D721Med (cell line): ENCODE measurements around the gene EDA.

Experiments
- DNase-seq: peaks from one replicate; pipeline ENCODE4 v3.0.0; 2011; ENCODE audit warnings: low spot score; ENCODE audit not compliant: insufficient read length
- FAIRE-seq: peaks from 2 replicates; lab custom pipeline; 2011; peaks lifted over from hg19 to GRCh38; lab: Jason Lieb, UNC
- TF ChIP-seq, protein P1 (sequence below): IDR thresholded peaks from 2 replicates; pipeline ENCODE4 v1.5.1; 2012; ENCODE audit warnings: mild to moderate bottlenecking, control low read depth; ENCODE audit not compliant: insufficient read depth; ENCODE audit errors: missing control alignments

The EDA gene

DNA sequence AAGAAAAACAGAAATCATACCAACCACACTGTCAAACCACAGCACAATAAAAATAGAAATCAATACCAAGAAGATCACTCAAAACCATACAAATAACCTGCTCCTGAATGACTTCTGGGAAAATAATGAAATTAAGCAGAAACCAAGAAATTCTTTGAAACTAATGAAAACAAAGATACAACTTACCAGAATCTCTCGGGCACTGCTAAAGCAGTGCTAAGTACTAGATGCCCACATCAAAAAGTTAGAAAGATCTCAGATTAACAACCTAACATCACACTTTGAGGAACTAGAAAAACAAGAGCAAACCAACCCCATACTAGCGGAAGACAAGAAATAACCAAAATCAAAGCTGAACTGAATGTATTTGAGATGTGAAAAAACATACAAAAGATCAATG, 400.6 kb downstream of the EDA start:
- TF ChIP-seq, protein P1, sequence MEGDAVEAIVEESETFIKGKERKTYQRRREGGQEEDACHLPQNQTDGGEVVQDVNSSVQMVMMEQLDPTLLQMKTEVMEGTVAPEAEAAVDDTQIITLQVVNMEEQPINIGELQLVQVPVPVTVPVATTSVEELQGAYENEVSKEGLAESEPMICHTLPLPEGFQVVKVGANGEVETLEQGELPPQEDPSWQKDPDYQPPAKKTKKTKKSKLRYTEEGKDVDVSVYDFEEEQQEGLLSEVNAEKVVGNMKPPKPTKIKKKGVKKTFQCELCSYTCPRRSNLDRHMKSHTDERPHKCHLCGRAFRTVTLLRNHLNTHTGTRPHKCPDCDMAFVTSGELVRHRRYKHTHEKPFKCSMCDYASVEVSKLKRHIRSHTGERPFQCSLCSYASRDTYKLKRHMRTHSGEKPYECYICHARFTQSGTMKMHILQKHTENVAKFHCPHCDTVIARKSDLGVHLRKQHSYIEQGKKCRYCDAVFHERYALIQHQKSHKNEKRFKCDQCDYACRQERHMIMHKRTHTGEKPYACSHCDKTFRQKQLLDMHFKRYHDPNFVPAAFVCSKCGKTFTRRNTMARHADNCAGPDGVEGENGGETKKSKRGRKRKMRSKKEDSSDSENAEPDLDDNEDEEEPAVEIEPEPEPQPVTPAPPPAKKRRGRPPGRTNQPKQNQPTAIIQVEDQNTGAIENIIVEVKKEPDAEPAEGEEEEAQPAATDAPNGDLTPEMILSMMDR = no peak
- FAIRE-seq = no peak
- no peak for DNase-seq

DNA sequence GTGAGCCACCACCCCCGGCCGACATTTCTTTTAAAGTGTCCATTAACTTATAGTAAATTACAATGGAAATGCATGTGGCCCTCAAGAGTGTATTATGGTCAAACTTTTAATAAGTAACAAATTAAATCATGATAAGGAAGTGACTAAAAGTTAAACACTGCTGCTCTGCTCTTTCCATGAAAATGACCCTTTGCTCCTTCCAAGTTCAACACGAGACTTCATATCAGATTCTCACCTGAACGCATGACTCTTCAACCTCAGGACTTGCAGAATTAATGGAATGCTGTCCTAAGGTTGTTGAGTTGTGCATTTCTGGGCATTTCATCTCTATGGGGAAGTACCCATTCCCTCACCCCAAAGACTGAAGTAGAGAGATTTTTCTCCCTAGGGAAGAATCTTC, 406.7 kb downstream of the EDA start:
- DNase-seq = no peak
- TF ChIP-seq, protein P1 = no peak
- no peak for FAIRE-seq

DNA sequence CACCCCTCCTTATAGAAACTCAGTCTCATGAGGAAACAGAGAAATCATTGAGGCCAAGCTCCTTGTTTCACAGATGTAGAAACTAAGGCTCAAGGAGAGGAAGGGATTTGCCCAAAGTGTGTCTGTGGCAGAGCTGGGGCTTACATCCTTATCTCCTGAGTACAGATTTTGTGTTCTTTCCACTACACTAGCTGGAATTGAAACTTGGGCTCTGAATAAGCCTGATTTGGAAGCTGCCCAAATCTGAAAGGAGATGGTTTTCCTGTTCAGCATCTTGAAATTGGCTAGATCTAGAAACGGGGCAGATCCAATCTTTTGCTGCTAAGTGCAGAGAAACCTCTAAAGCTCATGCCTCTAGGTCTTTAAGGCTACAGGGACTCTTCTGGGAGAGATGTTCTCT, 409.6 kb downstream of the EDA start:
- FAIRE-seq (no peak), DNase-seq (no peak)
- TF ChIP-seq, protein P1 = no peak

DNA sequence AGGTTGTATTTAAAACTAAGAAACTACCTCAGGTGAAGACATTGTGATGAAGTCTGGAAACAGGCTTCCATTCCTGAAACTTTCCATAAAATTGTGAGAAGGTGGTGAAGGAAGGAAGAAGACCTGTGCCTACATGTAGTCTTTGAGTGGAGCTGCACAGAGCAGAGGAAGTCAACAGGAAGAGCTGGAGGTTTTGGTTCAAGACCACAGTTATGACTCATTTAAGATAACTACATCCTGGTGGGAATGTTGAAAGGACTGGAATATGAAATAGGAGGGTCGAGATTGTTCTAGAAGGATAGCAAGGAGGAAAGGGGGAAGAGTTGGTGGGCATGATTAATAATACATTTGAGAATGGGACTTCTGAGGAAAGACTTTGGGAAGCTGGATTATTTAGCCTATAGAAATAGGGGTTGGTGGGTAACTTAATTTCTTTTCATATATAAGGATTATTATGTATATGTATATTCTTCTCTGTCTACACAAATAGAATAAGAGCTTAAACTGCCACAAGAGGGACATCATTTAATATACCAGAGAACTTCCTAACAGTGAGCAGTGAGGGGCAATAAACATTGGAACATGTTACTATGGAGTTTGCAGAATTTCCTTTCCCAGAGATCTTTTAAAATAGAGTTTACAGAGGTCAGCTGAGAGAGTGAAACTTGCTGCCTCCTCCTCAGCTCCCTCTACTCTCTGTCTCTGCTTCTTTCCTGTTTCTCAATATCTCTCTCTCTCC, 410.4 kb downstream of the EDA start:
- DNase-seq = no peak
- TF ChIP-seq, protein P1 = no peak
- FAIRE-seq = no peak

DNA sequence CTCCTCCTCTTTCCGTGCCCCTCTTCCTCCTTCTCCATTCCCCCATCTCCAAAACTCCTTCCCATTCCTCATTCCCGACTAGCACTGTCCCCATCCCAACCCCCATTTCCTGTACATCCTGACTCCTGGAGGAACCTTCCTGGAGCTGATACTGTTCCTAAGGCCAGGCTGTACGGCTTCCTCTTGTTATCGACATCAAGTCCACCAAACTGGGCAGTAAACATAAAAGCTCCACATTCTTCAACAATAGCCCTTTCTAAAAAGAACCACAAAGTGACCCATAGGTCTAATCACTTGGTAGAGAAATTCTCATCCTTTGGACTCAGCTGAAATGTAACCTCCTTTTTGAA, 410.9 kb downstream of the EDA start:
- TF ChIP-seq, protein P1 = no peak
- DNase-seq (no peak), FAIRE-seq (no peak)

DNA sequence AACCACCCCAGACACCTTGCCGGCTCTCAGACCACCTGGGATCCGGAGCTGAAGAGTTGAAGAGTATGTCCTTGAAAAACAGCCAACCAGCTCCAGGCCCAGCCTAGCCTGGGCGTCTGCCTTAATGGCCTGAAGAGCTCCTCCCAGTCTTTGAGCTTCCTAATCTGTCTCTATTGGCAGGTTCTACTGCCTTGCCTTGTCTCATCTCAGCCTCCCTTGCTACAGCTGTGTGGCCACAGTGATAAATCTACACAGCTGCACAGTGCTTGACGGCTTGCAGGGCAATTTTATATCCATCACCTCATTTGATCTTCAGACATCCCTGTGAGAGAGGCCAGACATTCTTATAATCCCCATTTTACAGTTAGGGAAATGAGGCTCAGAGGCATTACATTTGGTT, 413.9 kb downstream of the EDA start:
- FAIRE-seq (no peak), DNase-seq (no peak)
- TF ChIP-seq, protein P1 = no peak

DNA sequence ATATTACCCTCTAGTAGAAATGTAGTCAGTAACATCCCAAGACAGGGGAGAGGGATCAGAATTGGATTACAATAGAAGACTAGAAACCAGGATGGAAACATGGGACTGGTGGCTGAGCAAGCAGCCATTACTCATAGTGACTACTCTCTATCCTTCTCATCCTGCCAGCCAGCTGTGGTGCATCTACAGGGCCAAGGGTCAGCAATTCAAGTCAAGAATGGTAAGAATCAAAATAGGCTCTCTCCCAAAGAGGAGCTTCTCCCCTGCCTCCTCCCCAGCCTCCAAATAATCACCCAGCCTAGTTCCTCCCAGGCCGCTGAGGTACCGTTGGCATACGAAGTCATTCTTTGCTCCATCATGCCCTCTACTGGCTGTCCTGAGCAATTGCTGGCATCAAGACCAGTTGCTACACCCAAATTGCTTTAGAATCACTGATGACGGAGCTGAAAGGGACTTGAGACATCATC, 414.4 kb downstream of the EDA start:
- peak; percentile 77 for FAIRE-seq
- TF ChIP-seq, protein P1 = peak; percentile 85
- no peak for DNase-seq
